Kidney (tissue), 14 donors: ENCODE results near the gene LENEP. TPM values are rescaled to one million over a fixed set of nuclear protein-coding genes. Genes with fewer than 3 reads are reported as not detected.
A peak's percentile ranks its signal among the peaks of the same experiment; 100 is the strongest.

ENCODE experiments used
- DNase-seq, 5 donors: peaks; one replicate each; pipeline ENCODE4 v3.0.0-alpha.2; 2013 to 2020
- FAIRE-seq: peaks from 2 replicates; lab custom pipeline; 2012; peaks lifted over from hg19 to GRCh38; lab: Jason Lieb, UNC
- H3K27ac ChIP-seq, 2 donors: one replicate each; pipeline ENCODE4 v1.7.0; 2013; ENCODE audit warnings: low read depth in 2 of 2, low read length in 2 of 2, inconsistent platforms in 1 of 2
- H3K27me3 ChIP-seq: one replicate; pipeline ENCODE4 v1.7.1; 2013; ENCODE audit warnings: low read length, inconsistent platforms; ENCODE audit not compliant: control insufficient read depth, insufficient read depth
- H3K36me3 ChIP-seq, 3 donors: one replicate each; pipeline versions ENCODE4 v1.7.0 to v1.7.1; 2013; ENCODE audit warnings: low read length in 3 of 3, control low read depth in 1 of 3, inconsistent platforms in 1 of 3; ENCODE audit not compliant: insufficient read depth in 3 of 3, control insufficient read depth in 2 of 3
- H3K4me1 ChIP-seq, 3 donors: one replicate each; pipeline versions ENCODE4 v1.7.0 to v1.7.1; 2013; ENCODE audit warnings: low read length in 3 of 3, inconsistent platforms in 1 of 3, low read depth in 1 of 3; ENCODE audit not compliant: control insufficient read depth in 2 of 3, insufficient read depth in 2 of 3
- H3K4me3 ChIP-seq, 3 donors: one replicate each; pipeline versions ENCODE4 v1.7.0 to v1.8.1; 2013; ENCODE audit warnings: low read length in 3 of 3, control low read depth in 1 of 3, inconsistent platforms in 1 of 3
- H3K9ac ChIP-seq, 3 donors: one replicate each; pipeline versions ENCODE4 v1.7.0 to v1.7.1; 2013; ENCODE audit warnings: low read length in 3 of 3, control low read depth in 1 of 3, inconsistent platforms in 1 of 3
- H3K9me3 ChIP-seq, 3 donors: one replicate each; pipeline versions ENCODE4 v1.7.0 to v1.7.1; 2013; ENCODE audit warnings: low read length in 3 of 3, control low read depth in 1 of 3, inconsistent platforms in 1 of 3; ENCODE audit not compliant: control insufficient read depth in 2 of 3, insufficient read depth in 1 of 3
- CTCF ChIP-seq: IDR thresholded peaks from 3 replicates; pipeline ENCODE4 v1.5.1; 2012; ENCODE audit warnings: mild to moderate bottlenecking, moderate library complexity, borderline replicate concordance; ENCODE audit not compliant: insufficient read depth; ENCODE audit errors: extremely low read depth
- intact Hi-C: fragments of 100-400 bp; cut with DNase I; formaldehyde crosslinking; loops from one replicate; pipeline ENCODE4 v1.11.1; 2022
- polyA plus RNA-seq: library from polyadenylated mRNA; stranded (reverse); fragments of 350-450 nt; fragmentation: Illumina TruSeq; extraction: RNeasy Lipid Tissue Mini Kit (QIAGEN cat#74804); gene quantifications from one replicate; pipeline ENCODE4 v1.2.3, GENCODE V29; 2014; ENCODE audit warnings: low read depth, low replicate concordance; ENCODE audit not compliant: insufficient read depth
- total RNA-seq: library from RNA; stranded (reverse); fragmentation: NEBNext Ultra II Directional; extraction: Animal tissue kit (Norgen Biotek cat#: 25700); gene quantifications from one replicate; pipeline ENCODE4 v1.2.1, GENCODE V29; 2021
- donor health status: control.
- donor health status: control.
- donor health status: control.
- donor health status: control.
- donor health status: control.
- donor health status: DM: yes; HTN: yes; CAD: no.
- donor health status: Normal renal cell carcinoma (clear cell type).

LENEP gene
- total and polyA plus RNA-seq, 2 donors from 2014 or later: not detected

DNA sequence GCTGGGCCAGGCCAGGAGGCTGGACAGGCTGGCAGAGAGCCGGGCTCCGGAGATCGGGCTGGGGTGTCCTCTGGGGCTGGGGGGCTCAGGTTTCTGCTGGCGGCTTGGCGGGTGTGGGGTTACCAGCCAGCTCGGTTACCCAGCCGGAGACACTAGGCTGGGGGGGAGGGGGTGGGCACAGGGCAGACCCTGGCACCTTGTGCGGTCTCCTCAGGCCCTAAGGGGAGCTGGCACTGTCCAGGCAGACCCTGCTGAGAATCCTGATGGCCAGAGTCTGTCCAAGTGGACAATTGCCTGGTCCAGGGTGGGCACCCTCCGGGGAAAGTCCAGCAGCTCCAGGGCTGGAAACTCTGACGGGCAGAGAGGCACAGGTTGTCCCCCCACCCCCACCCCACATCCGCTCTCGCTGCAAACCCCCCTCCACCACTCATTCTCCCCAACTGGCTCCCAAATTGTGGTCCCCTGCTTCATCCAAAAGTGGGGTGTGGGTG lies 15.9 kb downstream of the LENEP start:
- H3K9me3 ChIP-seq: no peaks in the 10 kb centered on the region
- H3K27ac ChIP-seq: peak overlapping the region; percentile 35 to 41
- no peak overlapping the region for H3K4me3 ChIP-seq
- peaks cover under 1 to 58% (median 33%) of the 10 kb centered on the region in 3 donors for H3K4me1 ChIP-seq
- no peak for TF ChIP-seq CTCF
- no peaks in the 10 kb centered on the region for H3K27me3 ChIP-seq
- no peaks in the 10 kb centered on the region for H3K36me3 ChIP-seq
- FAIRE-seq: no peak
- no peak overlapping the region for H3K9ac ChIP-seq
- peak; percentile 21 to 70 (median 49) for DNase-seq
- intact Hi-C loops: no loop called here

DNA sequence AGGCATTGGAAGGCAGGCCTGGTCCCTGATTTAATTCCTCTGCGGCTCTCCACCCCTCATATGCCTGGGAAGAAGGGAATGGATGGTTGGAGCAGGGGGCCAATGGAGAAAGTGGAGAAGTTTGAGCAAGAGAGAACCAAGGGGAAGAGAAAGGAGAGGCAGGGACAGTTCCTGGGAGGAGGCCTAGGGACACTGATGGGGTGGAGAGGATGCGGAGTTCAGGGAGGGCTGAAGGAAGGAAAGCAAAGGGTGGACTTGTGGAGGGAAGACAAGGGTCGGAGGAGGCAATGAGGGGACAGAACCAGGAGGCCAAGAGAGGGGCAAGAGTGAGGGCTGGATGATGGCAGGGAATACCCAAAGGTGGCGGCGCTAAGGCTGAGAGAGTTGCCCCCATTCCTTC lies 16.4 kb downstream of the LENEP start:
- H3K4me1 ChIP-seq: peaks cover 0 to 53% (median 30%) of the 10 kb centered on the region in 3 donors
- no peak for TF ChIP-seq CTCF
- H3K27me3 ChIP-seq: no peaks in the 10 kb centered on the region
- DNase-seq: no peak
- no peak overlapping the region for H3K27ac ChIP-seq
- FAIRE-seq: no peak
- no peak overlapping the region for H3K4me3 ChIP-seq
- no peak overlapping the region for H3K9ac ChIP-seq
- intact Hi-C loops: no loop called here
- no peaks in the 10 kb centered on the region for H3K9me3 ChIP-seq
- H3K36me3 ChIP-seq: no peaks in the 10 kb centered on the region

GRCh38 chr1:155010211-155010918 lies 17.0 kb downstream of the LENEP start:
- intact Hi-C loops: no loop called here
- FAIRE-seq (no peak), DNase-seq (peak in 1 of 5 donors; percentile 59)
- H3K9me3 ChIP-seq: no peaks in the 10 kb centered on the region
- no peak overlapping the region for H3K4me3 ChIP-seq
- H3K27ac ChIP-seq: no peak overlapping the region
- no peak for TF ChIP-seq CTCF
- no peaks in the 10 kb centered on the region for H3K27me3 ChIP-seq
- H3K9ac ChIP-seq: no peak overlapping the region
- no peaks in the 10 kb centered on the region for H3K36me3 ChIP-seq
- peaks cover 0 to 48% (median 30%) of the 10 kb centered on the region in 3 donors for H3K4me1 ChIP-seq
